Hepatocyte (in vitro differentiated cells): ENCODE measurements around the gene SPATA6L. TPM values are rescaled to one million over a fixed set of nuclear protein-coding genes. Genes with fewer than 3 reads are reported as not detected.

Source experiments
- DNase-seq: peaks from one replicate; pipeline ENCODE4 v3.0.0-alpha.2; 2016; ENCODE audit warnings: low spot score
- H2AFZ ChIP-seq: fragments of 200-600 bp; sonication (generic); 2 replicates; pipeline ENCODE4 v1.6.0; 2016; ENCODE audit warnings: antibody characterized with exemption, mild to moderate bottlenecking
- H3K27ac ChIP-seq: fragments of 200-600 bp; sonication (generic); 2 replicates; pipeline ENCODE4 v1.5.1; 2016; ENCODE audit warnings: mild to moderate bottlenecking
- H3K27me3 ChIP-seq: fragments of 200-600 bp; sonication (generic); 2 replicates; pipeline ENCODE4 v1.6.1; 2016
- H3K36me3 ChIP-seq: fragments of 200-600 bp; sonication (generic); replicated peaks from 2 replicates; pipeline ENCODE4 v1.5.1; 2016; ENCODE audit warnings: low read depth; ENCODE audit not compliant: insufficient read depth
- H3K4me1 ChIP-seq: fragments of 200-600 bp; sonication (generic); 2 replicates; pipeline ENCODE4 v1.5.1; 2016; ENCODE audit warnings: mild to moderate bottlenecking, moderate library complexity; ENCODE audit not compliant: insufficient read depth
- H3K4me2 ChIP-seq: fragments of 200-600 bp; sonication (generic); 2 replicates; pipeline ENCODE4 v1.6.0; 2016
- H3K4me3 ChIP-seq: fragments of 200-600 bp; sonication (generic); 2 replicates; pipeline ENCODE4 v1.5.1; 2016; ENCODE audit warnings: mild to moderate bottlenecking
- H3K79me2 ChIP-seq: fragments of 200-600 bp; sonication (generic); 2 replicates; pipeline ENCODE4 v1.6.0; 2017; ENCODE audit warnings: mild to moderate bottlenecking
- H3K9me2 ChIP-seq: fragments of 200-600 bp; sonication (generic); replicated peaks from 2 replicates; pipeline ENCODE4 v1.6.0; 2017; ENCODE audit warnings: mild to moderate bottlenecking; ENCODE audit not compliant: insufficient read depth
- H3K9me3 ChIP-seq: fragments of 200-600 bp; sonication (generic); 2 replicates; pipeline ENCODE4 v1.5.1; 2016; ENCODE audit warnings: low read depth, mild to moderate bottlenecking
- H4K20me1 ChIP-seq: fragments of 200-600 bp; sonication (generic); 2 replicates; pipeline ENCODE4 v1.6.0; 2016; ENCODE audit warnings: mild to moderate bottlenecking; ENCODE audit not compliant: insufficient read depth, poor library complexity, severe bottlenecking
- EZH2 ChIP-seq: fragments of 200-600 bp; sonication (generic); IDR thresholded peaks from 2 replicates; pipeline ENCODE4 v1.6.1; 2016; ENCODE audit warnings: antibody characterized with exemption, mild to moderate bottlenecking, borderline replicate concordance
- EZH2phosphoT487 ChIP-seq: fragments of 200-600 bp; sonication (generic); IDR thresholded peaks from one replicate; pipeline ENCODE4 v1.6.1; 2018; ENCODE audit warnings: antibody characterized with exemption, mild to moderate bottlenecking, low read depth, moderate library complexity; ENCODE audit not compliant: unreplicated experiment, severe bottlenecking
- WGBS: methylation state at CpG from one replicate; pipeline ENCODE4 v1.1.6; 2016; ENCODE audit warnings: low lambda C conversion rate; ENCODE audit errors: missing lambda C conversion rate; 5-methylcytosine and 5-hydroxymethylcytosine counted together
- polyA plus RNA-seq: library from polyadenylated mRNA; unstranded; fragments of >200 nt; fragmentation: Nextera tagmentation; extraction: Ambion mirVana; gene quantifications from 2 replicates; pipeline ENCODE4 v1.2.1, GENCODE V29; 2016
- total RNA-seq: library from RNA; depleted of rRNA; stranded (reverse); fragments of >200 nt; gene quantifications from 2 replicates; pipeline ENCODE4 v1.2.3, GENCODE V29; 2014
- TF ChIP-seq, protein P1 (sequence below): fragments of 200-600 bp; sonication (generic); IDR thresholded peaks from 2 replicates; pipeline ENCODE4 v1.5.1; 2016; ENCODE audit warnings: antibody characterized with exemption, mild to moderate bottlenecking; ENCODE audit not compliant: poor library complexity

SPATA6L gene
- total and polyA plus RNA-seq, 2 experiments from 2014 or later = 2.0 to 2.5 TPM

- TF ChIP-seq, protein P1, sequence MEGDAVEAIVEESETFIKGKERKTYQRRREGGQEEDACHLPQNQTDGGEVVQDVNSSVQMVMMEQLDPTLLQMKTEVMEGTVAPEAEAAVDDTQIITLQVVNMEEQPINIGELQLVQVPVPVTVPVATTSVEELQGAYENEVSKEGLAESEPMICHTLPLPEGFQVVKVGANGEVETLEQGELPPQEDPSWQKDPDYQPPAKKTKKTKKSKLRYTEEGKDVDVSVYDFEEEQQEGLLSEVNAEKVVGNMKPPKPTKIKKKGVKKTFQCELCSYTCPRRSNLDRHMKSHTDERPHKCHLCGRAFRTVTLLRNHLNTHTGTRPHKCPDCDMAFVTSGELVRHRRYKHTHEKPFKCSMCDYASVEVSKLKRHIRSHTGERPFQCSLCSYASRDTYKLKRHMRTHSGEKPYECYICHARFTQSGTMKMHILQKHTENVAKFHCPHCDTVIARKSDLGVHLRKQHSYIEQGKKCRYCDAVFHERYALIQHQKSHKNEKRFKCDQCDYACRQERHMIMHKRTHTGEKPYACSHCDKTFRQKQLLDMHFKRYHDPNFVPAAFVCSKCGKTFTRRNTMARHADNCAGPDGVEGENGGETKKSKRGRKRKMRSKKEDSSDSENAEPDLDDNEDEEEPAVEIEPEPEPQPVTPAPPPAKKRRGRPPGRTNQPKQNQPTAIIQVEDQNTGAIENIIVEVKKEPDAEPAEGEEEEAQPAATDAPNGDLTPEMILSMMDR = peak; percentile 44
- no peak for TF ChIP-seq EZH2
- TF ChIP-seq EZH2phosphoT487 = no peak
- H3K27ac ChIP-seq = peak within 1 kb of the TSS; percentile 98
- H4K20me1 ChIP-seq = no peaks in the 10 kb centered on the region
- peaks cover 44% of the 10 kb centered on the region for H3K79me2 ChIP-seq
- no peaks in the 10 kb centered on the region for H3K9me3 ChIP-seq
- H3K36me3 ChIP-seq = no peaks in the 10 kb centered on the region
- H3K4me3 ChIP-seq = peak within 1 kb of the TSS; percentile 62
- peaks cover 22% of the 10 kb centered on the region for H3K4me1 ChIP-seq
- no peaks in the 10 kb centered on the region for H3K27me3 ChIP-seq
- H3K4me2 ChIP-seq = peak within 1 kb of the TSS; percentile 85
- WGBS = under 1% methylated on average over 66 of the region's 66 CpGs
- peak; percentile 98 for DNase-seq
- H3K9me2 ChIP-seq = no peaks in the 10 kb centered on the region
- peak within 1 kb of the TSS; percentile 38 for H2AFZ ChIP-seq
Observed at GRCh38 chr9:4679268-4680172, 13.2 kb upstream of the SPATA6L start, which contains the start of gene CDC37L1. TSS of gene CDC37L1 (plus strand) at chr9:4679569. CDS start at chr9:4679768, 199 bp downstream.

GRCh38 chr9:4678679-4679267 lies 12.5 kb upstream of the SPATA6L start:
- 2% methylated on average over 16 of the region's 16 CpGs for WGBS
- H3K27ac ChIP-seq = peak overlapping the region; percentile 98
- peak overlapping the region; percentile 38 for H2AFZ ChIP-seq
- no peaks in the 10 kb centered on the region for H3K9me3 ChIP-seq
- peaks cover 37% of the 10 kb centered on the region for H3K79me2 ChIP-seq
- TF ChIP-seq EZH2phosphoT487 (no peak), EZH2 (no peak)
- TF ChIP-seq, protein P1 = no peak
- peaks cover 22% of the 10 kb centered on the region for H3K4me1 ChIP-seq
- H4K20me1 ChIP-seq = no peaks in the 10 kb centered on the region
- no peaks in the 10 kb centered on the region for H3K9me2 ChIP-seq
- peak overlapping the region; percentile 48 for H3K4me3 ChIP-seq
- DNase-seq = peak; percentile 30
- H3K27me3 ChIP-seq = no peaks in the 10 kb centered on the region
- peak overlapping the region; percentile 80 for H3K4me2 ChIP-seq
- no peaks in the 10 kb centered on the region for H3K36me3 ChIP-seq

DNA sequence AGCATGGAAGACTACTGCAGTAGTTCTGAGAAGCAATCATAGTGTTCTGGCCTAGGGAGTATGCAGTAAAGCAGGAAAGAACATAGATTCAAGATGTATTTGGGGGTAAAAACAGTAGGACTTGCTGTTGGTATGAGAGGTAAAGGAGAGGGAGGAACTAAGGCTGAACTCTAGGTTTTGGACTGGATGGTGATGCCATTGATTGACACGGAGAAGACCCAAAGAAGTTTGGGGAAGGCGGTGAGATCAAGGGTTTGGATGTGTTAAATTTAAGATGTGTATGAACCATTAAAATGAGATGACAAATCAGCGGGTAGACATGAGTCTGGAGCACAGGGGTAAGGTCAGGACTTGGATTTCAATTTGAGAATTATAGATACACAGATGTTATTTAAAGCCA lies 11.1 kb upstream of the SPATA6L start:
- no peaks in the 10 kb centered on the region for H3K36me3 ChIP-seq
- peak overlapping the region; percentile 98 for H3K27ac ChIP-seq
- peak overlapping the region; percentile 80 for H3K4me2 ChIP-seq
- no peaks in the 10 kb centered on the region for H4K20me1 ChIP-seq
- peaks cover 25% of the 10 kb centered on the region for H3K79me2 ChIP-seq
- H3K27me3 ChIP-seq = no peaks in the 10 kb centered on the region
- H3K9me3 ChIP-seq = no peaks in the 10 kb centered on the region
- WGBS = 96% methylated on average over 3 of the region's 3 CpGs
- no peak for DNase-seq
- H3K4me1 ChIP-seq = peaks cover 22% of the 10 kb centered on the region
- peak overlapping the region; percentile 61 for H2AFZ ChIP-seq
- H3K4me3 ChIP-seq = no peak overlapping the region
- TF ChIP-seq, protein P1 = no peak
- TF ChIP-seq EZH2phosphoT487 (no peak), EZH2 (no peak)
- H3K9me2 ChIP-seq = no peaks in the 10 kb centered on the region
